WERI-Rb-1 (cell line): Measurements from ENCODE around the gene CSTPP1.
"Not testable (repeated sequence)": the region's sequence is repeated elsewhere in the genome, so short reads cannot be mapped to it uniquely, and the experiment has no call there.

Experiments
- DNase-seq: peaks from one replicate; pipeline ENCODE4 v3.0.0-alpha.2; 2020
- H3K27ac ChIP-seq: fragments of 250-450 bp; sonication (Bioruptor Pico); 2 replicates; pipeline ENCODE4 v1.5.1; 2020; ENCODE audit warnings: mild to moderate bottlenecking, moderate library complexity
- H3K27me3 ChIP-seq: fragments of 250-450 bp; sonication (Bioruptor Pico); 2 replicates; pipeline ENCODE4 v1.5.1; 2021; ENCODE audit warnings: mild to moderate bottlenecking, low read depth, moderate library complexity; ENCODE audit not compliant: insufficient read depth, severe bottlenecking
- H3K36me3 ChIP-seq: fragments of 250-450 bp; sonication (Bioruptor Pico); 2 replicates; pipeline ENCODE4 v1.5.1; 2020; ENCODE audit warnings: mild to moderate bottlenecking, moderate library complexity
- H3K4me3 ChIP-seq: 2 replicates; pipeline ENCODE4 v1.5.1; 2011; ENCODE audit warnings: low read depth, mild to moderate bottlenecking, control low read depth, low read length
- H3K9me3 ChIP-seq: fragments of 250-450 bp; sonication (Bioruptor Pico); 2 replicates; pipeline ENCODE4 v1.5.1; 2021; ENCODE audit warnings: mild to moderate bottlenecking, moderate library complexity; ENCODE audit not compliant: severe bottlenecking
- CTCF ChIP-seq: IDR thresholded peaks from 2 replicates; pipeline ENCODE4 v1.5.1; 2011; ENCODE audit warnings: low read depth, mild to moderate bottlenecking, control low read depth, inconsistent platforms, low read length

The CSTPP1 gene

DNA sequence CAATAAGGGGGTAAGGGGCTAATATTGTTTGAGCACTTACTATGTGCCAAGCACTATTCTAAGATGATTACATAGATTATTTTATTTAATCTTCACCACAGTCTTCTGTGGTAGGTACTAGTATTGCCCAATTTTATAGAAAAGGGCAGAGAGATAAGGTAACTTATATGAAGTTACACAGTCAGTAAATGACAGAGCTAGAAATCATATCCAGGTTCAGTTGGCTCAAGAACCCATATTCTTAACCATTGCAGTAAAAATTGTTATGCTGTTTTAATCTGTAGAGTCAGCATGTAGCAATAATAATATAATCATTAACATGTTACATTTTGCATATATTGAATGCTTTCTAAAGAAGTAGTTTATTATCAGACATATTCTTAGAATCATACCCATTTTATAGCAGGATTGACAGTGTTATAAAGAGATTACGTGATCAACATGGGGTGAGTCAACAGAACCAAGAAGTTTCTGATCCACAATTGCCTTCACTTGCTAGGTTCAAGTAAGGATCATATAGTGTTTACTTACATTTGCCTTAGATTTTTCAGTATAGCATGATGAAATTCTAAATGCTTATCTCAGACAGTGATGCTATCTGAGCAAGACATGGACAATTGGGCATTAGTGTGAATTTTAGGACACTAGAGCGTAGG lies 46.4 kb downstream of the CSTPP1 start:
- no peaks in the 10 kb centered on the region for H3K27me3 ChIP-seq
- H3K9me3 ChIP-seq, result no peaks in the 10 kb centered on the region
- H3K27ac ChIP-seq, result no peak overlapping the region
- no peak for DNase-seq
- H3K4me3 ChIP-seq, result no peak overlapping the region
- TF ChIP-seq CTCF, result no peak
- no peaks in the 10 kb centered on the region for H3K36me3 ChIP-seq

GRCh38 chr11:46983598-46983997 lies 47.0 kb downstream of the CSTPP1 start:
- DNase-seq, result no peak
- Histone ChIP-seq H3K9me3 (no peaks in the 10 kb centered on the region), H3K27ac (no peak overlapping the region), H3K36me3 (no peaks in the 10 kb centered on the region), H3K27me3 (no peaks in the 10 kb centered on the region), H3K4me3 (no peak overlapping the region)
- no peak for TF ChIP-seq CTCF

DNA sequence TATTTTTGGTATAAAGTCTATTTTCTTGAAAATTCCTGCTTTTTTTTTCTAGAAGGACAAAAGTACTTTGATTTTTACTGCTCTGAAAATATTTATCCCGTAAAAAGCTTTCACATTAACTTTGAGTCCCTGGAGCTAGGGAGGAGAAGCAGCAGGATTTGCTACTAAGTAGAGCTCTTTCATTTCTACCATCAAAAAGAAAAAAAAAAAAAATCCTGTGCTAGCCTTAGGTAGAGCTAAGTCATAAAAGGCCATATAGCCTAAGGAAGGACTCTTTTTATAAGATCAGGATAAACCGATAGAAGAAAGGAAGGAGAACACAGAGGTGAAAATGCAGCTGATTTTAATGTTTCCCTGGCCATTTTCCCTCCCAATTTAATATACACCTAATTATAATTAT lies 48.0 kb downstream of the CSTPP1 start:
- no peaks in the 10 kb centered on the region for H3K9me3 ChIP-seq
- H3K36me3 ChIP-seq, result 0 out of 2 replicates have a peak, but pooled peaks cover under 1% of the 10 kb centered on the region
- no peak overlapping the region for H3K27ac ChIP-seq
- TF ChIP-seq CTCF, result no peak
- H3K4me3 ChIP-seq, result no peak overlapping the region
- no peaks in the 10 kb centered on the region for H3K27me3 ChIP-seq
- no peak for DNase-seq

DNA sequence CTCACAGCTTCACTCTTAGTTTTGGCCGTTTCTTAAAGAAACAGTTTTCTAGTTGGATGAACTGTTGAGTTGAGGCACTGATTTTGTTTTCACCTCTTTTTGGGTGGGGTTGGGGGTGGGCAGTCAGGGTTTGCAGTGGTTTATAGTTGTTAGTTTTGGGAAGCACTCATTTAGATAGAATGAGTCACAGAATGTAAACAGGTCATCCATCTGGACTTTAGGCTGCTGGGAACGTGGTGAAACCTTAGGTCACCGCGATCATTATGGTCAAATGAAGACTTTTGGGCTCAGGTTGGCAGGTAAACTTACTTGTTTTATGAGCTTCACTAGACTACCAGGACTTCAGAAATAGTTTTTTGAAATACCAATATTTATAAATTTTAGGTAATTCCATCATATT lies 48.4 kb downstream of the CSTPP1 start:
- no peak for TF ChIP-seq CTCF
- DNase-seq, result no peak
- Histone ChIP-seq H3K36me3 (0 out of 2 replicates have a peak, but pooled peaks cover 2% of the 10 kb centered on the region), H3K4me3 (no peak overlapping the region), H3K27ac (no peak overlapping the region), H3K27me3 (no peaks in the 10 kb centered on the region), H3K9me3 (no peaks in the 10 kb centered on the region)

GRCh38 chr11:46987183-46987582 lies 50.6 kb downstream of the CSTPP1 start:
- DNase-seq, result no peak
- TF ChIP-seq CTCF, result no peak
- no peak overlapping the region for H3K4me3 ChIP-seq
- H3K27me3 ChIP-seq, result no peaks in the 10 kb centered on the region
- H3K36me3 ChIP-seq, result 0 out of 2 replicates have a peak, but pooled peaks cover 2% of the 10 kb centered on the region
- no peak overlapping the region for H3K27ac ChIP-seq
- H3K9me3 ChIP-seq, result no peaks in the 10 kb centered on the region

GRCh38 chr11:46989810-46990487 lies 53.4 kb downstream of the CSTPP1 start:
- H3K27me3 ChIP-seq, DNase-seq, H3K4me3 ChIP-seq, H3K9me3 ChIP-seq, H3K36me3 ChIP-seq, H3K27ac ChIP-seq: not testable (repeated sequence)
